CD14-positive monocyte (primary cell): ENCODE results near the gene TMCO5A. TPM values are rescaled to one million over a fixed set of nuclear protein-coding genes. Genes with fewer than 3 reads are reported as not detected.

ENCODE experiments used
- DNase-seq, 3 donors: peaks; one replicate each; pipeline ENCODE4 v3.0.0-alpha.2; 2011 to 2022
- H2AFZ ChIP-seq: 2 replicates; pipeline ENCODE4 v1.6.0; 2012; ENCODE audit warnings: mild to moderate bottlenecking, low read depth, low read length, inconsistent platforms; ENCODE audit not compliant: insufficient read depth, poor library complexity, severe bottlenecking
- H3K27ac ChIP-seq, 2 donors: 1 replicate in 1 of 2; 2 replicates in 1 of 2; pipeline ENCODE4 v1.5.1; 2012 to 2013; ENCODE audit warnings: low read length in 2 of 2, control low read depth in 1 of 2, inconsistent platforms in 1 of 2, low read depth in 1 of 2, mild to moderate bottlenecking in 1 of 2
- H3K27me3 ChIP-seq, 2 donors: one replicate each; pipeline versions ENCODE4 v1.6.0 to v1.6.1; 2011 to 2013; ENCODE audit warnings: low read length in 2 of 2; ENCODE audit not compliant: control insufficient read depth in 2 of 2, insufficient read depth in 2 of 2
- H3K36me3 ChIP-seq, 2 donors: replicated peaks in 1 of 2; 1 replicate in 1 of 2; 2 replicates in 1 of 2; pipeline versions ENCODE4 v1.5.1 to v1.6.1; 2012 to 2013; ENCODE audit warnings: low read length in 2 of 2, control low read depth in 1 of 2, inconsistent platforms in 1 of 2, mild to moderate bottlenecking in 1 of 2; ENCODE audit not compliant: insufficient read depth in 2 of 2, control insufficient read depth in 1 of 2
- H3K4me1 ChIP-seq, 2 donors: 1 replicate in 1 of 2; 2 replicates in 1 of 2; pipeline versions ENCODE4 v1.5.1 to v1.6.1; 2012 to 2013; ENCODE audit warnings: low read length in 2 of 2, control low read depth in 1 of 2, inconsistent platforms in 1 of 2, mild to moderate bottlenecking in 1 of 2, moderate library complexity in 1 of 2; ENCODE audit not compliant: insufficient read depth in 2 of 2, control insufficient read depth in 1 of 2
- H3K4me2 ChIP-seq: replicated peaks from 2 replicates; pipeline ENCODE3; 2012; ENCODE audit warnings: low read length, moderate library complexity, mild to moderate bottlenecking; ENCODE audit not compliant: poor library complexity, severe bottlenecking; ENCODE audit errors: extremely low read depth
- H3K4me3 ChIP-seq, 3 experiments: fragments of 200-600 bp in 1 of 3; sonication (generic) in 1 of 3; replicated peaks in 1 of 3; 1 replicate in 2 of 3; 2 replicates in 1 of 3; pipeline ENCODE4 v1.5.1; 2011 to 2013; ENCODE audit warnings: low read length in 3 of 3, mild to moderate bottlenecking in 3 of 3, control low read depth in 2 of 3, low read depth in 2 of 3, inconsistent platforms in 1 of 3, moderate library complexity in 1 of 3
- H3K79me2 ChIP-seq: 2 replicates; pipeline ENCODE4 v1.6.0; 2012; ENCODE audit warnings: mild to moderate bottlenecking, control low read depth, inconsistent platforms, low read length, moderate library complexity; ENCODE audit not compliant: insufficient read depth
- H3K9ac ChIP-seq: 2 replicates; pipeline ENCODE4 v1.6.0; 2017; ENCODE audit warnings: low read length, mild to moderate bottlenecking; ENCODE audit not compliant: insufficient read depth, poor library complexity, severe bottlenecking
- H3K9me3 ChIP-seq, 2 donors: replicated peaks in 1 of 2; 1 replicate in 1 of 2; 2 replicates in 1 of 2; pipeline versions ENCODE4 v1.5.1 to v1.6.1; 2012 to 2013; ENCODE audit warnings: low read length in 2 of 2, control low read depth in 1 of 2; ENCODE audit not compliant: control insufficient read depth in 1 of 2, insufficient read depth in 1 of 2
- H4K20me1 ChIP-seq: 2 replicates; pipeline ENCODE4 v1.6.0; 2012; ENCODE audit warnings: mild to moderate bottlenecking, low read length, control low read depth, moderate library complexity; ENCODE audit not compliant: insufficient read depth
- H3K27ac Mint-ChIP-seq, 7 donors: one replicate each; pipeline ENCODE4 v1.8.0; 2020; ENCODE audit warnings: mild to moderate bottlenecking in 7 of 7, mixed read lengths in 7 of 7, moderate library complexity in 6 of 7, inconsistent platforms in 2 of 7
- H3K27me3 Mint-ChIP-seq, 3 donors: one replicate each; pipeline ENCODE4 v1.8.0; 2021 to 2022; ENCODE audit warnings: low read depth in 3 of 3, mild to moderate bottlenecking in 3 of 3, mixed read lengths in 3 of 3, moderate library complexity in 3 of 3, inconsistent platforms in 1 of 3
- H3K36me3 Mint-ChIP-seq, 2 donors: one replicate each; pipeline ENCODE4 v1.8.0; 2020; ENCODE audit warnings: mixed read lengths in 2 of 2, inconsistent platforms in 1 of 2, mild to moderate bottlenecking in 1 of 2
- H3K4me1 Mint-ChIP-seq: one replicate; pipeline ENCODE4 v1.8.0; 2020; ENCODE audit warnings: mild to moderate bottlenecking, mixed read lengths
- H3K4me3 Mint-ChIP-seq, 2 donors: one replicate each; pipeline ENCODE4 v1.8.0; 2020; ENCODE audit warnings: mild to moderate bottlenecking in 2 of 2, mixed read lengths in 2 of 2, moderate library complexity in 1 of 2
- H3K9me3 Mint-ChIP-seq, 7 donors: one replicate each; pipeline ENCODE4 v1.8.0; 2020 to 2022; ENCODE audit warnings: mixed read lengths in 7 of 7, mild to moderate bottlenecking in 6 of 7, moderate library complexity in 6 of 7, inconsistent platforms in 2 of 7
- CTCF ChIP-seq: fragments of 200-600 bp; IDR thresholded peaks from one replicate; pipeline ENCODE4 v1.8.0; 2022; ENCODE audit warnings: antibody characterized with exemption, mild to moderate bottlenecking
- WGBS: methylation state at CpG from one replicate; pipeline ENCODE4 v1.1.5; 2013; ENCODE audit warnings: missing lambda C conversion rate; ENCODE audit not compliant: insufficient coverage; 5-methylcytosine and 5-hydroxymethylcytosine counted together
- intact Hi-C, 2 donors: fragments of 100-400 bp; cut with micrococcal nuclease; formaldehyde crosslinking; loops; one replicate each; pipeline versions ENCODE4 v1.15.0 to v1.15.1; 2023
- polyA plus RNA-seq, 3 donors: library from polyadenylated mRNA; depleted of rRNA in 1 of 3; unstranded in 2 of 3; stranded (reverse) in 1 of 3; fragments of 300-500 nt in 2 of 3; fragments of >200 nt in 1 of 3; fragmentation: Illumina TruSeq in 2 of 3; gene quantifications; 1 replicate in 2 of 3; 2 replicates in 1 of 3; pipeline ENCODE4 v1.2.3, GENCODE V29; 2012 to 2021

TMCO5A gene
- polyA plus RNA-seq, 3 donors = not detected

GRCh38 chr15:37967788-37968187, 33.3 kb downstream of the TMCO5A start:
- no peaks in the 10 kb centered on the region for H3K4me1 Mint-ChIP-seq
- H3K27me3 Mint-ChIP-seq = peaks cover 0 to 3% (median 0%) of the 10 kb centered on the region in 3 donors
- no peak overlapping the region for H3K9ac ChIP-seq
- no peaks in the 10 kb centered on the region for H3K27me3 ChIP-seq
- no peaks in the 10 kb centered on the region for H3K36me3 ChIP-seq
- H3K9me3 Mint-ChIP-seq = peaks cover 3 to 17% (median 7%) of the 10 kb centered on the region in 7 donors
- DNase-seq = no peak
- H3K9me3 ChIP-seq = peaks cover 5 to 7% of the 10 kb centered on the region in 2 donors
- H3K79me2 ChIP-seq = no peaks in the 10 kb centered on the region
- WGBS = no CpG with 5 or more reads among the region's 1 CpG
- H3K27ac ChIP-seq = no peak overlapping the region
- H3K4me3 ChIP-seq = no peak overlapping the region
- H2AFZ ChIP-seq = no peak overlapping the region
- no peak overlapping the region for H3K4me2 ChIP-seq
- TF ChIP-seq CTCF = no peak
- no peak overlapping the region for H3K4me3 Mint-ChIP-seq
- no peaks in the 10 kb centered on the region for H3K4me1 ChIP-seq
- no peaks in the 10 kb centered on the region for H4K20me1 ChIP-seq
- H3K36me3 Mint-ChIP-seq = no peaks in the 10 kb centered on the region
- intact Hi-C loops = no loop called here
- no peak overlapping the region for H3K27ac Mint-ChIP-seq

- intact Hi-C loops = no loop called here
- H3K4me3 ChIP-seq = no peak overlapping the region
- no peaks in the 10 kb centered on the region for H4K20me1 ChIP-seq
- H3K27ac Mint-ChIP-seq = no peak overlapping the region
- no peak overlapping the region for H3K4me3 Mint-ChIP-seq
- H3K4me1 Mint-ChIP-seq = no peaks in the 10 kb centered on the region
- no peak overlapping the region for H3K27ac ChIP-seq
- no peak overlapping the region for H3K9ac ChIP-seq
- H3K79me2 ChIP-seq = no peaks in the 10 kb centered on the region
- H3K9me3 ChIP-seq = peaks cover 0 to 3% of the 10 kb centered on the region in 2 donors
- no peaks in the 10 kb centered on the region for H3K4me1 ChIP-seq
- H3K36me3 ChIP-seq = no peaks in the 10 kb centered on the region
- no peak overlapping the region for H2AFZ ChIP-seq
- no peak for TF ChIP-seq CTCF
- H3K4me2 ChIP-seq = no peak overlapping the region
- H3K9me3 Mint-ChIP-seq = peaks cover 5 to 17% (median 8%) of the 10 kb centered on the region in 7 donors
- WGBS = 100% methylated on average over 1 of the region's 2 CpGs
- peaks cover 0 to 3% of the 10 kb centered on the region in 2 donors for H3K27me3 ChIP-seq
- no peaks in the 10 kb centered on the region for H3K36me3 Mint-ChIP-seq
- no peak for DNase-seq
- peaks cover 0 to 6% (median 3%) of the 10 kb centered on the region in 3 donors for H3K27me3 Mint-ChIP-seq
Observed at GRCh38 chr15:37973856-37974255, 39.4 kb downstream of the TMCO5A start.
